NCI-H345 treated with DMSO at 0.1 percent for 48 hours (cell line): ENCODE data around the gene TRPC1.
"Not testable (repeated sequence)": the region's sequence is repeated elsewhere in the genome, so short reads cannot be mapped to it uniquely, and the experiment has no call there.

Experiments used
- DNase-seq: peaks from one replicate; lab custom pipeline; 2025; ENCODE audit not compliant: unreplicated experiment; lab: John Stamatoyannopoulos, UW

TRPC1 gene

GRCh38 chr3:142723968-142724681 is at the start of gene TRPC1:
TRPC1 (plus strand) TSS chr3:142724034; CDS start chr3:142724560, 526 bp downstream.
- DNase-seq = peak; percentile 30

- DNase-seq = no peak
Measured at GRCh38 chr3:142676151-142676550, 47.7 kb upstream of the TRPC1 start.

- DNase-seq = no peak
Measured at GRCh38 chr3:142680710-142681109, 43.1 kb upstream of the TRPC1 start.

GRCh38 chr3:142690613-142691012 is 33.2 kb upstream of the TRPC1 start:
- no peak for DNase-seq

- no peak for DNase-seq
Measured at GRCh38 chr3:142691527-142691926, 32.3 kb upstream of the TRPC1 start.

- DNase-seq = no peak
Measured at GRCh38 chr3:142693136-142693853, 30.5 kb upstream of the TRPC1 start.

- no peak for DNase-seq
Measured at GRCh38 chr3:142694225-142694624, 29.6 kb upstream of the TRPC1 start.

- no peak for DNase-seq
Measured at GRCh38 chr3:142705198-142705597, 18.6 kb upstream of the TRPC1 start.

GRCh38 chr3:142706321-142707127 is 17.3 kb upstream of the TRPC1 start:
- DNase-seq = no peak

GRCh38 chr3:142709207-142709606 is 14.6 kb upstream of the TRPC1 start:
- no peak for DNase-seq

- DNase-seq = not testable (repeated sequence)
Measured at GRCh38 chr3:142714882-142715281, 9.0 kb upstream of the TRPC1 start.

GRCh38 chr3:142716102-142716501 is 7.7 kb upstream of the TRPC1 start:
- DNase-seq = no peak

- DNase-seq = peak; percentile 60
Measured at GRCh38 chr3:142723665-142723967, 218 bp upstream of the TRPC1 start.

- no peak for DNase-seq
Measured at GRCh38 chr3:142724682-142725356, 985 bp downstream of the TRPC1 start.

GRCh38 chr3:142725357-142725739 is 1.5 kb downstream of the TRPC1 start:
- no peak for DNase-seq

GRCh38 chr3:142726017-142726416 is 2.2 kb downstream of the TRPC1 start:
- no peak for DNase-seq

- no peak for DNase-seq
Measured at GRCh38 chr3:142732066-142732465, 8.2 kb downstream of the TRPC1 start.

- DNase-seq = no peak
Measured at GRCh38 chr3:142734834-142735233, 11.0 kb downstream of the TRPC1 start.

GRCh38 chr3:142735462-142735861 is 11.6 kb downstream of the TRPC1 start:
- DNase-seq = no peak

- no peak for DNase-seq
Measured at GRCh38 chr3:142738396-142738795, 14.6 kb downstream of the TRPC1 start.

- no peak for DNase-seq
Measured at GRCh38 chr3:142746646-142747045, 22.8 kb downstream of the TRPC1 start.
